GM23338 (cell line): Measurements from ENCODE around the gene LIF. TPM values are rescaled to one million over a fixed set of nuclear protein-coding genes. Genes with fewer than 3 reads are reported as not detected.

Experiments used
- ATAC-seq: fragments of 200-7000 bp; cut with Tn5 transposase; 3 replicates; pipeline ENCODE4 v1.9.1; 2020
- DNase-seq: peaks from one replicate; pipeline ENCODE4 v3.0.0-alpha.2; 2015; ENCODE audit warnings: low spot score
- H2AFZ ChIP-seq: fragments of 200-600 bp; sonication (generic); 2 replicates; pipeline ENCODE4 v1.8.0; 2016; ENCODE audit warnings: antibody characterized with exemption, mild to moderate bottlenecking, moderate library complexity
- H3F3A ChIP-seq: fragments of 200-600 bp; sonication (generic); replicated peaks from 2 replicates; pipeline ENCODE4 v1.8.0; 2017; ENCODE audit warnings: antibody characterized with exemption, mixed run types, low read depth
- H3K27ac ChIP-seq: fragments of 200-600 bp; sonication (generic); 2 replicates; pipeline ENCODE4 v1.6.1; 2016; ENCODE audit warnings: low read depth
- H3K27me3 ChIP-seq: fragments of 200-600 bp; sonication (generic); 2 replicates; pipeline ENCODE4 v1.8.0; 2016; ENCODE audit warnings: mild to moderate bottlenecking, mixed run types, moderate library complexity; ENCODE audit not compliant: insufficient read depth
- H3K36me3 ChIP-seq: fragments of 200-600 bp; sonication (generic); 2 replicates; pipeline ENCODE4 v1.8.0; 2016; ENCODE audit warnings: mild to moderate bottlenecking; ENCODE audit not compliant: insufficient read depth
- H3K4me1 ChIP-seq: fragments of 200-600 bp; sonication (generic); 2 replicates; pipeline ENCODE4 v1.8.0; 2016; ENCODE audit warnings: mild to moderate bottlenecking, moderate library complexity; ENCODE audit not compliant: insufficient read depth
- H3K4me2 ChIP-seq: fragments of 200-600 bp; sonication (generic); 2 replicates; pipeline ENCODE4 v1.7.1; 2017; ENCODE audit warnings: mixed run types
- H3K4me3 ChIP-seq: fragments of 200-600 bp; sonication (generic); 2 replicates; pipeline ENCODE4 v1.6.1; 2016; ENCODE audit warnings: mixed run types
- H3K79me2 ChIP-seq: fragments of 200-600 bp; sonication (generic); replicated peaks from 2 replicates; pipeline ENCODE4 v1.8.0; 2017; ENCODE audit warnings: mild to moderate bottlenecking; ENCODE audit not compliant: insufficient read depth
- H3K9me2 ChIP-seq: fragments of 200-600 bp; sonication (generic); 2 replicates; pipeline ENCODE4 v1.8.0; 2017; ENCODE audit not compliant: insufficient read depth
- H4K20me1 ChIP-seq: fragments of 200-600 bp; sonication (generic); replicated peaks from 2 replicates; pipeline ENCODE4 v1.8.0; 2017; ENCODE audit warnings: mild to moderate bottlenecking; ENCODE audit not compliant: insufficient read depth
- H3K27ac Mint-ChIP-seq: 2 replicates; pipeline ENCODE4 v1.8.0; 2020; ENCODE audit warnings: inconsistent platforms, mild to moderate bottlenecking, moderate library complexity, mixed read lengths
- H3K27me3 Mint-ChIP-seq: 3 replicates; pipeline ENCODE4 v1.8.0; 2022; ENCODE audit warnings: low read depth, mild to moderate bottlenecking, moderate library complexity, mixed read lengths, inconsistent platforms; ENCODE audit not compliant: insufficient read depth, poor library complexity
- H3K36me3 Mint-ChIP-seq: 3 replicates; pipeline ENCODE4 v1.8.0; 2021; ENCODE audit warnings: low read depth, mild to moderate bottlenecking, inconsistent platforms, moderate library complexity, mixed read lengths
- H3K4me1 Mint-ChIP-seq: 3 replicates; pipeline ENCODE4 v1.8.0; 2020; ENCODE audit warnings: mild to moderate bottlenecking, inconsistent platforms, mixed read lengths
- H3K4me3 Mint-ChIP-seq: 3 replicates; pipeline ENCODE4 v1.8.0; 2021; ENCODE audit warnings: moderate library complexity, mild to moderate bottlenecking, inconsistent platforms, mixed read lengths
- H3K9me3 Mint-ChIP-seq: 3 replicates; pipeline ENCODE4 v1.8.0; 2020; ENCODE audit warnings: moderate library complexity, mild to moderate bottlenecking, inconsistent platforms, mixed read lengths
- CREB1 ChIP-seq: fragments of 250-450 bp; sonication (Bioruptor Pico); IDR thresholded peaks from 2 replicates; pipeline ENCODE4 v1.5.0; 2020; ENCODE audit warnings: low read depth, mild to moderate bottlenecking, moderate library complexity
- CTCF ChIP-seq, 2 experiments: fragments of 200-600 bp in 1 of 2; sonication (generic) in 1 of 2; conservative IDR thresholded peaks; 2 replicates each; pipeline versions ENCODE4 v1.5.1 to v1.6.1; 2016 to 2017; ENCODE audit warnings: antibody characterized with exemption in 2 of 2, low read depth in 2 of 2, mild to moderate bottlenecking in 2 of 2, moderate library complexity in 1 of 2
- ETS1 ChIP-seq: IDR thresholded peaks from 2 replicates; pipeline ENCODE4 v1.6.1; 2016; ENCODE audit warnings: antibody characterized with exemption
- EZH2 ChIP-seq: fragments of 200-600 bp; sonication (generic); IDR thresholded peaks from one replicate; pipeline ENCODE4 v1.8.0; 2017; ENCODE audit warnings: antibody characterized with exemption, mild to moderate bottlenecking, low read depth; ENCODE audit not compliant: unreplicated experiment
- EZH2phosphoT487 ChIP-seq: fragments of 200-600 bp; sonication (generic); IDR thresholded peaks from one replicate; pipeline ENCODE4 v1.8.1; 2018; ENCODE audit warnings: antibody characterized with exemption; ENCODE audit not compliant: unreplicated experiment
- JUNB ChIP-seq: IDR thresholded peaks from one replicate; pipeline ENCODE4 v1.6.1; 2016; ENCODE audit warnings: antibody characterized with exemption; ENCODE audit not compliant: unreplicated experiment
- NANOG ChIP-seq: IDR thresholded peaks from 2 replicates; pipeline ENCODE4 v1.6.1; 2016; ENCODE audit warnings: antibody characterized with exemption, borderline replicate concordance
- POLR2AphosphoS5 ChIP-seq: IDR thresholded peaks from 2 replicates; pipeline ENCODE4 v1.6.1; 2016; ENCODE audit warnings: antibody characterized with exemption, low read depth
- STAT1 ChIP-seq: IDR thresholded peaks from one replicate; pipeline ENCODE4 v1.6.1; 2016; ENCODE audit warnings: antibody characterized with exemption; ENCODE audit not compliant: unreplicated experiment
- ZNF114 ChIP-seq: fragments of 250-450 bp; sonication (Bioruptor Pico); IDR thresholded peaks from 2 replicates; pipeline ENCODE4 v1.5.0; 2020; ENCODE audit warnings: mild to moderate bottlenecking, moderate library complexity
- ZNF331 ChIP-seq: fragments of 250-450 bp; sonication (Bioruptor Pico); IDR thresholded peaks from 2 replicates; pipeline ENCODE4 v1.5.0; 2020; ENCODE audit warnings: low read depth, mild to moderate bottlenecking, moderate library complexity
- ZNF462 ChIP-seq: fragments of 250-450 bp; sonication (Bioruptor Pico); IDR thresholded peaks from 2 replicates; pipeline ENCODE4 v1.5.0; 2020; ENCODE audit warnings: mild to moderate bottlenecking, moderate library complexity
- polyA plus RNA-seq: library from polyadenylated mRNA; unstranded; fragments of >200 nt; fragmentation: Nextera tagmentation; extraction: Ambion mirVana; gene quantifications from 2 replicates; pipeline ENCODE4 v1.2.1, GENCODE V29; 2016
- total RNA-seq: library from RNA; depleted of rRNA; stranded (reverse); fragments of >200 nt; shearing (Covaris generic); gene quantifications from 2 replicates; pipeline ENCODE4 v1.2.3, GENCODE V29; 2014
- TF ChIP-seq, protein P1 (sequence below): IDR thresholded peaks from one replicate; pipeline ENCODE4 v1.6.1; 2018; ENCODE audit warnings: antibody characterized with exemption; ENCODE audit not compliant: unreplicated experiment

LIF gene
- total and polyA plus RNA-seq, 2 experiments from 2014 or later: 1.8 to 3.6 TPM

- Histone ChIP-seq H3K79me2 (no peaks in the 10 kb centered on the region), H3K27ac (no peak overlapping the region), H3K27me3 (no peaks in the 10 kb centered on the region), H3K9me2 (no peaks in the 10 kb centered on the region), H2AFZ (no peak overlapping the region), H3K4me1 (peaks cover 18% of the 10 kb centered on the region), H4K20me1 (no peaks in the 10 kb centered on the region), H3K4me3 (no peak overlapping the region), H3F3A (no peaks in the 10 kb centered on the region), H3K4me2 (no peak overlapping the region), H3K36me3 (no peaks in the 10 kb centered on the region)
- Mint-ChIP-seq H3K27me3 (peaks cover 10% of the 10 kb centered on the region), H3K4me3 (no peak overlapping the region), H3K27ac (no peak overlapping the region), H3K9me3 (no peaks in the 10 kb centered on the region), H3K4me1 (peaks cover 41% of the 10 kb centered on the region), H3K36me3 (peaks cover 1% of the 10 kb centered on the region; the same call in 1 of the 3 replicates)
- DNase-seq (no peak), ATAC-seq (no peak)
- TF ChIP-seq, protein P1, sequence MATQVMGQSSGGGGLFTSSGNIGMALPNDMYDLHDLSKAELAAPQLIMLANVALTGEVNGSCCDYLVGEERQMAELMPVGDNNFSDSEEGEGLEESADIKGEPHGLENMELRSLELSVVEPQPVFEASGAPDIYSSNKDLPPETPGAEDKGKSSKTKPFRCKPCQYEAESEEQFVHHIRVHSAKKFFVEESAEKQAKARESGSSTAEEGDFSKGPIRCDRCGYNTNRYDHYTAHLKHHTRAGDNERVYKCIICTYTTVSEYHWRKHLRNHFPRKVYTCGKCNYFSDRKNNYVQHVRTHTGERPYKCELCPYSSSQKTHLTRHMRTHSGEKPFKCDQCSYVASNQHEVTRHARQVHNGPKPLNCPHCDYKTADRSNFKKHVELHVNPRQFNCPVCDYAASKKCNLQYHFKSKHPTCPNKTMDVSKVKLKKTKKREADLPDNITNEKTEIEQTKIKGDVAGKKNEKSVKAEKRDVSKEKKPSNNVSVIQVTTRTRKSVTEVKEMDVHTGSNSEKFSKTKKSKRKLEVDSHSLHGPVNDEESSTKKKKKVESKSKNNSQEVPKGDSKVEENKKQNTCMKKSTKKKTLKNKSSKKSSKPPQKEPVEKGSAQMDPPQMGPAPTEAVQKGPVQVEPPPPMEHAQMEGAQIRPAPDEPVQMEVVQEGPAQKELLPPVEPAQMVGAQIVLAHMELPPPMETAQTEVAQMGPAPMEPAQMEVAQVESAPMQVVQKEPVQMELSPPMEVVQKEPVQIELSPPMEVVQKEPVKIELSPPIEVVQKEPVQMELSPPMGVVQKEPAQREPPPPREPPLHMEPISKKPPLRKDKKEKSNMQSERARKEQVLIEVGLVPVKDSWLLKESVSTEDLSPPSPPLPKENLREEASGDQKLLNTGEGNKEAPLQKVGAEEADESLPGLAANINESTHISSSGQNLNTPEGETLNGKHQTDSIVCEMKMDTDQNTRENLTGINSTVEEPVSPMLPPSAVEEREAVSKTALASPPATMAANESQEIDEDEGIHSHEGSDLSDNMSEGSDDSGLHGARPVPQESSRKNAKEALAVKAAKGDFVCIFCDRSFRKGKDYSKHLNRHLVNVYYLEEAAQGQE: no peak
- no peak for TF ChIP-seq EZH2
- no peak for TF ChIP-seq NANOG
- no peak for TF ChIP-seq ZNF462
- no peak for TF ChIP-seq JUNB
- TF ChIP-seq CTCF (conservative IDR thresholded peaks at IDR 0.05; ENCODE audit: low read depth in 2 of 2): no peak
- TF ChIP-seq EZH2phosphoT487: no peak
- TF ChIP-seq ETS1: no peak
- TF ChIP-seq POLR2AphosphoS5: no peak
- TF ChIP-seq STAT1: no peak
- no peak for TF ChIP-seq ZNF331 (CRISPR knock-in tag)
- TF ChIP-seq ZNF114 (CRISPR knock-in tag): no peak
- no peak for TF ChIP-seq CREB1 (CRISPR knock-in tag)
Observed at GRCh38 chr22:30249049-30250038, 2.8 kb upstream of the LIF start.
